NCI-H748 (cell line): ENCODE measurements around the gene RCOR3.
"Not testable (repeated sequence)": the region's sequence is repeated elsewhere in the genome, so short reads cannot be mapped to it uniquely, and the experiment has no call there.

ENCODE experiments used
- DNase-seq: peaks from one replicate; lab custom pipeline; 2025; ENCODE audit not compliant: unreplicated experiment; lab: John Stamatoyannopoulos, UW

Gene RCOR3

DNA sequence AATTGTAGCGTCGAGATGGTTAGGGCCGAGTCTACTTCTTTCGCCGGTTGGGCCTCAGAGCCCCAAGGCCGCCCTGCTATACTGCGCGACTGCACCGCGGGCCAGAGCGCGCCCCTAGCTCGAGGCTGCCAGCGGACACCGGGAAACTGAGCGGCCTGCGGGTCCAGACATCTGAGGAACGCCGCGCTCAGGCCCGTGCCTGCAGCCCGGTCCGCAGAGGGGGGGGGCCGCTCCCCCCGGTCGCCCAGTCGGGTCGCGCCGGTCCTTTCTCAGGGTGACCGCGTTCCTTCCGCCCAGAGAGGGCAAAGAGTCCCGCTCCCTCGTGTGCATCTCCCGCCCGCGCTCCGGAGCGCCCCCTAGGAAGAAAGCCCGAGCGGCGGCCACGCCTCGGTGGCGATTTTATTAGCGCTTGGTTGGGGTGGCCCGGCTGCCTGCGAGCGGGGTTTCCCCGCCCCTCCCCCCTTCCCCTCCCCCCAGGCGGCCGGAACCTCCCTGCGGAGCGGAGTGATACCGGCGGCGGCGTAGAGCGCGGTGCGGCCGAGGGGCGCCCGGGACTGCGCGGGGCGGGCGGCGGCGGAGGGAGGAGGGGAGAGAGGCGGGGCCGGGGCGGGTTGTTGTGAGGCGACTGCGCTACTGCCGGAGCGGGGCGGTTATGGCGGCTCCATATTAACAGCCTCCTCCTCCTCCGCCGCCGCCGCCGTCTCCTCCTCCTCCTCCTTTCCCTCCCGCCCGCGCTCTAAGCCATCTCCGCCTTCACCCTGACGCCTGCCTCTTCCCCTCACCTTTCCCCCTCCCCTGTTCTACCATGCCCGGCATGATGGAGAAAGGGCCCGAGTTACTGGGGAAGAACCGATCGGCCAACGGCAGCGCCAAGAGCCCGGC, at the start of gene RCOR3:
TSS of gene RCOR3 (plus strand) at position 611 of the 882 bp plus-strand sequence. CDS start at position 806, 195 bp downstream.
- peak; percentile 97 for DNase-seq

GRCh38 chr1:211210052-211210451, 49.1 kb upstream of the RCOR3 start:
- DNase-seq: no peak

DNA sequence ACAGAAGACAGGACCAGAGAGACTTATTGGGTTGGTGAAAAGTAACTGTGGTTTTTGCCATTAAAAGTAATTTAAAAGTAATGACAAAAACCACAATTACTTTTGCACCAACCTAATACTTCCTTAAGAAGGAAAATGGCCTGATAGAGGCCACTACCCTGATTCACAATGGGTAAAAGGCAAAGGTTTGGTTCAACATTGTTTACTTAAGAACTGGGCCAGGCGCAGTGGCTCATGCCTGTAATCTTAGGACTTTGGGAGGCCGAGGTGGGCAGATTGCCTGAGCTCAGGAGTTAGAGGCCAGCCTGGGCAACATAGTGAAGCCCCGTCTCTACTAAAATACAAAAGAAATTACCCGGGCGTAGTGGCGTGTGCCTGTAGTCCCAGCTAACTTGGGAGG, 48.2 kb upstream of the RCOR3 start:
- DNase-seq: no peak

DNA sequence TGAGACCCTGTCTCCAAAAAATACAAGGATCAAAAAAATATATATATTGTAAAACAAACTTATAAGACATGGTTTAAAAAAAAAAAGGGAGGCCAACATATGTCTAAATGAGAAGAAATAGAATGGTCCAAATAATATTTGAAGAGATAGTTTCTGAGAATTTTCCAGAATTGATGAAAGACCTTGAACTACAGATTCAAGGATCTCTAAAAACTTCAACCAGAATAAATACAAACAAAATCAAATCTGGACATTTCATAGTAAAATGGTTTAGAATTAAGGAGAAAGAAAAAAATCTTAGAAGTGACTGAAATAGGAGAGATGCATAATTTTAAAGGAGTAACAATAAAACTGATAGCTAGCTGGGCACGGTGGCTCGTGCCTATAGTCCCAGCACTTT, 45.5 kb upstream of the RCOR3 start:
- no peak for DNase-seq

DNA sequence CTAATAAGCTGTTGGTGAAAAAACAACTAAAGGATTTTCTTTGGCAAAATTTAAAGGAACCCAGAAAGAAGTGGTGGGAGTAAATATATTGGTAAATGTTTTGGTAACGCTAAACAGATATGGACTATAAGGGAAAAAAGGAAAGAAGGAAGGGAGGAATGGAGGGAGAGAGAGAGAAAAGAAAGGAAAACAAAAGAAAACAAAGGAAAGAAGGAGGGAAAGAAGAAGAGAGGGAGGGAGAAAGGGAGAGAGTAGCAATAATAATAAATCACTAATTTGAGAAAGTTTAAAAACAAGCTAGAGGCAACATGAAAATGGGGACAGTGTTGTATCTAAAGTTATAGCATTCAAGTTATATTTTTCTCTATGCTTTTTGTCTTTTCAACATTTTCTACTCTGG, 43.6 kb upstream of the RCOR3 start:
- DNase-seq: no peak

DNA sequence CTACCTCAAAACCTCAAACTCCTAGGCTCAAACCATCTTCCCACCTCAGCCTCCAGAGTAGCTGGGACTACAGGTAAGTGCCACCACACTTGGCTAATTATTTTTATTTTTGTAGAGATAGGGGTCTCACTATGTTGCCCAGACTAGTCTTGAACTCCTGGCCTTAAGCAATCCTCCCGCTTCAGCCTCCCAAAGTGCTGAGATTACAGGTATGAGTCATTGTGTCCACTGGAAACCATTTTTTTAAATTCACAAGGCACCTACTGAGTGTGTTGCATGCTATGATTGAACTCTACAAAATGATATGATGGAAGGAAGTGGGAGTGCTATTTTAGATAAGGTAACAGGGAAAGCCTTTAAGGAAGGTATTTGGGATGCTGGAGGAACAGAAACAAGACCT, 41.8 kb upstream of the RCOR3 start:
- DNase-seq: no peak

- peak; percentile 27 for DNase-seq
Observed at GRCh38 chr1:211222469-211223234, 36.5 kb upstream of the RCOR3 start.

DNA sequence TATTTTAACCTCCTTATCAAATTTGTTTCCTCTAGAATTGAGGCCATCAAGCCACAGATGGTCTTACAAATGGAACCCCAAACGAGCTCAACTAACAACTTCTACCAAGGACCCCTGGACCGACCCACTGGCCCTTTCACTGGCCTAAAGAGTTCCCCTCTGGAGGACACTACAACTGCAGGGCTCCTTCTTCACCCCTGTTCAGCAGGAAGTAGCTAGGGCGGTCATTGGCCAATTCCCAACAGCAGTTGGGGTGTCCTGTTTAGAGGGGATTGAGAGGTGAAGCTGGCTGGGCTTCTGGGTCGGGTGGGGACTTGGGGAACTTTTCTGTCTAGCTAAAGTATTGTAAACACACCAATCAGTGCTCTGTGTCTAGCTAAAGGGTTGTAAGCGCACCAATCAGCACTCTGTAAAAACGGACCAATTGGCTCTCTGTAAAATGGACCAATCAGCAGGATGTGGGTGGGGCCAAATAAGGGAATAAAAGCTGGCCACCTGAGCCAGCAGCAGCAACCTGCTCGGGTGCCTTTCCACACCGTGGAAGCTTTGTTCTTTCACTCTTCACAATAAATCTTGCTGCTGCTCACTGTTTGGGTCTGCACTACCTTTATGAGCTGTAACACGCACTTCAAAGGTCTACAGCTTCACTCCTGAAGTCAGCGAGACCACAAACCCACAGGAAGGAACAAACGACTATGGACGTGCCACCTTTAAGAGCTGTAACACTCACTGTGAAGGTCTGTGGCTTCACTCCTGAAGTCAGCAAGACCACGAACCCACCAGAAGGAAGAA, 30.4 kb upstream of the RCOR3 start:
- not testable (repeated sequence) for DNase-seq

DNA sequence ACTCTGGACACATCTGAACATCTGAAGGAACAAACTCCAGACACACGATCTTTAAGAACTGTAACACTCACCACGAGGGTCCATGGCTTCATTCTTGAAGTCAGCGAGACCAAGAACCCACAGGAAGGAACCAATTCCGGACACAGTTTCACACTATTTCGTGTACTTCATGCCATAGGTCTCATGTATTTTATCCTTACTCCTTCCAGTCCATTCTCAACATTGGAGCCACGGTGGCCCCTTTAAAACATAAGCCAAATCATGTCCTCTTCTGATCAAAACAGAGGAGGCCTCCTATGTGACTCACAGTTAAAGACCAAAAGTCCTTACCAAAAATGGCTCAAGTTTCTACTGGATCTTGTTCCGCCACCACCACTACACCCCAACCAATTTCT, 29.8 kb upstream of the RCOR3 start:
- DNase-seq: no peak

DNA sequence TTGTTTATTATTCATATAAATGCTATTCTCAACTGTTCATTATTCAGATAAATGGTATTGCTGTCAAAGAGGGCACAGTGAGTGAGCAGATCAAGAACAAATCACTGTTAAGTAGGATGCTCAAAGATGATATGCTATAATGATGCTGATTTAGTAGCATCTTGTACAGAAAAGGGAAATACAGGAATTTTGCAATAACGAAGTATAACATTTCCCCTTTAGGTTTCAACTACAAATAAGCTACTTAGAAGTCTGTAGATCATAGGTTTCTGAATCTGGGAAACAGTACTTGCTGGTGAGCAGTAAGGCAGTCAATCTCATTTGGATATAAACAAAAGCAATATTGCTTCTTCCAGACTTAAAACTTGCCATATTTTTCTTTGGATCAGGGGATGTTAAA, 27.3 kb upstream of the RCOR3 start:
- DNase-seq: no peak

GRCh38 chr1:211236633-211237320, 22.4 kb upstream of the RCOR3 start:
- DNase-seq: peak; percentile 19

DNA sequence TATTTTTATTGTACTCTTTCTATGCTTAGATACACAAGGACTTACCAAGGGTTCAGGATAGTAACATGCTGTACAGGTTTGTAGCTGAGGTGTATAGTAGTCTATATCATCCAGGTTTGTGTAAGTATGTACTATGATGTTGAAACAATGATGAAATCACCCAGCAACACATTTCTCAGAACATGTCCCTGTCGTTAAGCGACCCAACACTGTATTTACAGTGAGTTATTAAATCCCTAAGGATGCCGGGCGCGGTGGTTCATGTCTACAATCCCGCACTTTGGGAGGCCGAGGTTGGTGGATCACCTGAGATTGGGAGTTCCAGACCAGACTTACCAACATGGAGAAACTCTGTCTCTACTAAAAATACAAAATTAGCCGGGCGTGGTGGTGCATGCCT, 21.6 kb upstream of the RCOR3 start:
- DNase-seq: no peak

DNA sequence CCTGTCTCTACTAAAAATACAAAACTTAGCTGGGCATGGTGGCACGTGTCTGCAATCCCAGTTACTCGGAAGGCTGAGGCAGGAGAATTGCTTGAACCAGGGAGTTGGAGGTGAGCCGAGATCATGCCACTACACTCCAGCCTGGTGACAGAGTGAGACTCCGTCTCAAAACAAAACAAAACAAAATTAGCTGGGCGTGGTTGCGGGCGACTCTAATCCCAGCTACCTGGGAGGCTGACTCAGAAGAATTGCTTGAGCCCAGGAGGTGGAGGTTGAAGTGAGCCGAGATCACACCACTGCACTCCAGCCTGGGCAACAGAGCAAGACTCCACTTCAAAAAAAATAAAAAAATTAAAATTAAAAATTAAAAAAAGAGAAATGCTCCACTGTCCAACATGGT, 18.6 kb upstream of the RCOR3 start:
- peak; percentile 8 for DNase-seq

GRCh38 chr1:211241071-211241470, 18.1 kb upstream of the RCOR3 start:
- DNase-seq: no peak

DNA sequence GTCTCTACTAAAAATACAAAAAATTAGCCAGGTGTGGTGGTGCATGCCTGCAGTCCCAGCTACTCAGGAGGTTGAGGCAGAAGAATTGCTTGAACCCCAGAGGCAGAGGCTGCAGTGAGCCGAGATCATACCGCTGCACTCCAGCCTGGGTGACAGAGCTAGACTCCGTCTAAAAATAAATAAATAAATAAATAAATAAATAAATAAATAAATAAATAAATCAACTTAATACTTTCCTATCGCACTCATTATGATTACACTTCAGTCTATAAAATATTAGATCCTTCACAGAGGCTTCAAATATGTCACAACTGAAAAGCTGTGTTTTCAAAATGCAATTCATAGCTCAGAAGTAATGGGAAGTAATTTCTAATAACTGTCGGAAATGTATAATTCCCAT, 15.5 kb upstream of the RCOR3 start:
- DNase-seq: not testable (repeated sequence)

GRCh38 chr1:211246583-211246982, 12.6 kb upstream of the RCOR3 start:
- DNase-seq: not testable (repeated sequence)

- DNase-seq: no peak
Observed at GRCh38 chr1:211247921-211248320, 11.2 kb upstream of the RCOR3 start.

DNA sequence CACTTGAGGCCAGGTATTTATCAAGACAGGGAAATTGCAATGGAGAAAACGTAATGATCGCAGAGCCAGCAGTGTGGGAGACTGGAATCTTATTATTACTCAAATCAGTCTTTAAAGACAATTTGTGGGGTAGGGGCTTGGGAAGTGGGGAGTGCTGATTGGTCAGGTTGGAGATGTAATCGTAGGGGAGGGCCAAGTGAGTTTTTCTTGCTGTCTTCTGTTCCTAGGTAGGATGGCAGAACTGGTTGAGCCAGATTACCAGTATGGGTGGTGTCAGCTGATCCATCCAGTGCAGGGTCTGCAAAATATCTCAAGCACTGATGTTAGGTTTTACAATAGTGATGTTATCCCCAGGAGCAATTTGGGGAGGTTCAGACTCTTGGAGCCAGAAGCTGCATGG, 9.6 kb upstream of the RCOR3 start:
- not testable (repeated sequence) for DNase-seq

DNA sequence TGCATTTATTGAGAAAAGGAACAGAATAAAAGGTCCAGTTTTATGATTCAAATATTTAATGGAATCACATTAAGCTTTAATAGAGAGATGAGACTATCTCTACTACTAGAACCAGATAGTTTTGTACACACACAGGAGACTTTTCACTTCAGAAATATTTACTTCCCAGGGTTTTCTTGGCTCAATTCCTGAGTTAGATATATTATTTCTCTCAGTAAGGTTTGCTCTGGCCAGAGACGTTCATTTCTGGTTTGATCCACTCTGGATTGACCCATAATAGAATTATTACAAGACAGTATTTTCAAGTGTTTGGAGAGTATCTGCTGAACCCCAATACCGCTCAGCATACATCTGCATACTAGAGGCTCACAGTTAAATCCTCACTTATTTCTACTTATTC, 1.3 kb upstream of the RCOR3 start:
- DNase-seq: no peak

DNA sequence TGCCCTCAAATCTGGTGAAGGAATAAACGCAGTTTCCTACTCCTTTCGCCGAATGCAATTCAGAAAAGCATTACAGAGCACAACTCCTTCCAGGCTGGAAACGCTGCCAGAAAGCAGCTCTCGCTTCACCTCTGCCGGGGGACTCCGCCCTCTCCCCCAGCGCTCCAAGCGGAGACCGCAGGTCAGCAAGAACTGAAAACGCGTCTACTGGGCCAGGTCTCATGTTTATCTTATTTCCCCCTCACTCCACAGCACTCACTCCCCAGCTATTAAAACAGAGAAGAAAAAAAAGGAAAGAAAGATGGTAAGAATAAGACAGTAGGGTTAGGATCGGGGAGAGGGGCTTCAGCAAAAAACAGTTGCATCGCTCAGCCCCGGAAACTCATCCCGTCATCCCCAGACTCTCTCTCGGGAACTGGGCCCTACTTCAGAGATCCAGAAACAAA, 833 bp upstream of the RCOR3 start:
- peak; percentile 78 for DNase-seq

- peak; percentile 71 for DNase-seq
Observed at GRCh38 chr1:211259638-211260126, 516 bp downstream of the RCOR3 start.
